Activated CD4-positive, alpha-beta T cell treated with anti-CD3 and anti-CD28 coated beads, Interleukin-10, Interleukin-2, amounts not matched to agents 100 ng/mL and 50 ng/mL, durations not matched to agents 16 hours and 8 hours (primary cell): Measurements from ENCODE around the gene HMX1.

Source experiments
- DNase-seq: peaks from one replicate; pipeline ENCODE4 v3.0.0-alpha.2; 2020

HMX1 gene

DNA sequence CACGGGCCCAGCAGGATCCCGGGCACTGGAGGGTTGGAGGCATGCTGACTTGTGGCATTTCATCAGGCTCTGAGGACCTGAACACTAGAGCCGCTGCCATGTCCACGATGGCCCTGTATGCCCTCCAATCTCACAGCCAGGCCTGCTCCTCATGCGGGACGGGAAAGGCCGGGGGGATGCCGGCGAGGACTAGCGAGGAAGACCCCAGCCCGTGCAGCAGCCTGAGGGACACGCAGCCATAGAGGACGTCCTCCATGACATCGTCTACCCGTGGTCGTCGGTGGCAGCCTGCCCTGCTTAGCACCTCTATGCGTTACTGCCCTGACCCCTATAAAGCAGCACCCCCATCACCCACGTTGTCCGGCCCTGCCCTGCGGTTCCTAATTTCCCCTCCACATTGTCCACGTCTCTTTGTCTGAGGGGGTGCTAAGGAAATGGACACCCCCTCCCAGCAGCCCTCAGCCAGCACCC lies 32.6 kb downstream of the HMX1 start:
- no peak for DNase-seq

DNA sequence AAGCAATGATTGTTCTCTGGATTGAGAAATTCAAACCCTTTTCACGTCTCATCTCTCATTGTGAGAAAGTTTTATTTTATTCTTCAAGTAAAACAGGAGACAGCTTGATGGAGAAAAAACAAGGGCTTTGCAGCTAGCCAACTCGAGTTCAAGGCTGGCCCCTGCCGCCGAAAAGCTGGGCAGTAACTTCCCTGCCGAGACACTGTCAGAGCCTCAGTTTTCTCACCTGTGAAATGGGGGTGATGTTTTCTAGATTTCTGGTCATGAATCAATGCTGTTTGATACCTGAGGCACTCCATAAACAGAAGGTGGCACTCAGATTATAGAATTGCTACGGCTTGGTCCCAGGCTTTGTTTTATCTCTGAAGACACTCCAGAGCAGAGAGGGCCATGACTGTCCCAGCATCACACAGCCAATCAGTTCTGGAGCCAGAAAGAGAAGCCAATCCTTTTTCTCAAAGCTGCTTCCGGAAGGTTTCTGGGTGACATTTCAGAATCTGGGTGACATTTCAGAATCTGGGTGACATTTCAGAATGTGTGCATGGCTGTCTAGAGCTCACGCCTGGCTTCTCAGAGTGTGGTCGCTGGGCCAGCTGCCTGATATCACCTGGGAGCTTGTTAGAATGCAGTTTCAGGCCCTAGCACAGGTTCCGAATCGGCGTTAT lies 33.2 kb downstream of the HMX1 start:
- no peak for DNase-seq

DNA sequence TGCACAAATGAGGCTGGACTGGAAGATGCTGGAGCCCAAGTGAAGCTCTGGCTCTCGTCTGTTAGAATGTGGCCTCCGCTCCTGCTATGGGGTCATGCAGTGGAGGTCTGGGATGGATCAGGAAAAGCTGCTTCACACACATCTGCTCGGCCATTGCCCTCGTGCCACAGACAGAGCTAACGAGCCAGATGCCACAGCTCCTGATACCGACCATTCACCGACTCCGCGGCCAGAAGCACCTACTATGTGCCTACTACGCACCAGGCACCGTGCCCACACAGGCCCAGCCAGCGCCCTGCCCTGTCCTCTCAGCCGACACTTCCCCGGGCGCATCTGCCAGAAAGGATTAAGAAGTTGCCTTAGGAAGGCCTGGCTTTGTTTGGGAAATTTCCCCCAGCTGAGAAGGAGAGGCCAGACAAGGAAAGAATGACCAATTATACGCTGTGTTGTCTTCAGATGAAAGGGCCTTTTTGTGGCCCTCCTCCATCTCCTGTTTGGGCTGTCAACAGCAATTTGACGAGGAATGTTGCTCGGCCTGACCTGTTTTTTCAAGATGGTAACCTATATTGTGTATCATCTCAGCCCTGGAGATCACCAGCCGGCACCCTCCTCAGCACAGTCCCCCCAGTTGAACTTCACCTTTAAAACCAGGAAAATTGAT lies 34.3 kb downstream of the HMX1 start:
- no peak for DNase-seq

DNA sequence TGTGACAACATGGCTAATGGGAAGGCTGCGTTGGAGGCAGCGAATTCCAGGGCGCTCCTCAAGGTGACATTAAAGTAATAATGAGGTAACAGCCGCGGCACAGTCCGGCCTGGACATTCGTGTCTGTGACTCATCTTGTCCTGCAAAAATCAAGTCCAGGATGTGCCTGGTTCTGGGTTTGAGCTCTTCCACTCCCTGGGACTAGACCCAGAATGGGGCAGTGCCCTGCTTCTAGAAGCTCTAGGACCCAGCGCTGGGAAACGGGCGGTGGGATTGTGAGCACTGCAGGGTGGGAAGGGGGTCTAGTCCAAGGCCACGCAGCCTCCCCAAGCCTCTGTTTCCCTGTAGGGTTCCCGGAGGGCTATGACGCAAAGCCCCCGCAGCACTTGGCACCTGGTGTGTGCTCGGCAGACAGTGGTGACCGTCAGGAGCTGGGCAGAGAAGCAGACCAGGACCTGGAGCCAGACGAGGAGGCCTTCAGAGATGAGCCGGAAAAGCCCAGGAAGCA lies 34.9 kb downstream of the HMX1 start:
- DNase-seq, result no peak

DNA sequence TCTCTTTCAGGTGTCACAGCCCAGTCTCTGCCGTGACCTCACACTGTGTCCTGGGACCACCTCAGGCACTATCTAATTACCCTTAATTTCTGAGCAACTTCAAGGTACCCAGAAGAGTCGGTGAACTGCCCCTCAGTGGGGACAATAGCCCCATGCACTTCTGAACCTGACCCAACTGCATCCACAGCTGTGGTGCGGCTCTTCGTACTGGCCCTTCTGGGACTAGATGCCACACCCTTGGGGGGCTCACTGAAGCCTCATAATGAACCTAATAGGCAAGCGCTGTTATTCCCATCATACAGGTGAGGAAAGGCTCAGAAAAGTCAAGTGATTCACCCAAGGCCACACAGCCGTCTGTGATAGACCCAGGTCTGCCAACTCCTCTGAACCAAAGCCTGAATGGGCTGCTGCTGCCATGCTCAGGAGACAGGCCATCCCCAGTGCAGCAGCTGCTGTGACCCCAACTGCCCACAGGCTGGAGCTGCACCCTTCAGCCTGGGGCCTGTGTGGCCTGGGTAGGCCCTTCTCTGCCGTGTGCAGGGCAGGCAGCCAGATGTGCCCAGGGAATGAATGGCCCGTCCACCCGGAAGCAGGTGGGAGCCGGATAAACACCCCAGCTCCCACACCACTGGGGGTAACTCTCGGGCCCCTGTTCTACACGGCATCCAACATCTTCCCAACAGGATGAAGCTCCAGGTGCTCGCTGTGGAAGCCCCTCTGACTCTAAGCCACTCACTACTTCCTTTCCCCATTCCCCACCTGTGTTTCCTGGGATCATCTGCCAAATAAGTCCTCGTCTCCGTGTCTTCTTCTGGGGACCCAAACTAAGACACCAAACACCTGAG lies 35.9 kb downstream of the HMX1 start:
- no peak for DNase-seq

DNA sequence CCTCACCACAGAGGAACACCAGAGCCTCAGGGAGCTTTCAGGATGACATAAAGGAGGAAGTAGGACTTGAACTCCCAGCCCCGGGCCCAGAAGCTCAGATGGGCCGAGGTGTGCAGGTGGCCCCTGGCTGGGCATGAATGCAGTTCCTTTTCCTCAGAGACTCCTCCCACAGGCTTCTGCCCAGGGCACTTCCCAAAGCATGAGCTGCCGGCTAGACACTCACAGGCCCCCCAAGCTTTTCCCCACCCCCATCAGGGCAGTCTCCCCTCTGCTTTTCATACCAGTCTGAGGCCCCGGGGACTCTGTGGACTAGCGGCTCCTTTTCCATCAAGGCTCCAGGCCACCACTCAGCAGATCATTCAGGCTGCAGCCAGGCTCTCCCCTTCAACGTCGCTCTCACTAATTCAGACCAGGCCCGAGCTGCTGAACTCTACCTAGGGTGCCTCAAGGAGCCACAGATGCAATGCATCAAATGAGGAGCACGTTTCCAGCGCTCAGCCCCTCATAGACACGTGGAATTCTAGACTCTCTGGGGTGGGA lies 36.9 kb downstream of the HMX1 start:
- DNase-seq, result no peak

DNA sequence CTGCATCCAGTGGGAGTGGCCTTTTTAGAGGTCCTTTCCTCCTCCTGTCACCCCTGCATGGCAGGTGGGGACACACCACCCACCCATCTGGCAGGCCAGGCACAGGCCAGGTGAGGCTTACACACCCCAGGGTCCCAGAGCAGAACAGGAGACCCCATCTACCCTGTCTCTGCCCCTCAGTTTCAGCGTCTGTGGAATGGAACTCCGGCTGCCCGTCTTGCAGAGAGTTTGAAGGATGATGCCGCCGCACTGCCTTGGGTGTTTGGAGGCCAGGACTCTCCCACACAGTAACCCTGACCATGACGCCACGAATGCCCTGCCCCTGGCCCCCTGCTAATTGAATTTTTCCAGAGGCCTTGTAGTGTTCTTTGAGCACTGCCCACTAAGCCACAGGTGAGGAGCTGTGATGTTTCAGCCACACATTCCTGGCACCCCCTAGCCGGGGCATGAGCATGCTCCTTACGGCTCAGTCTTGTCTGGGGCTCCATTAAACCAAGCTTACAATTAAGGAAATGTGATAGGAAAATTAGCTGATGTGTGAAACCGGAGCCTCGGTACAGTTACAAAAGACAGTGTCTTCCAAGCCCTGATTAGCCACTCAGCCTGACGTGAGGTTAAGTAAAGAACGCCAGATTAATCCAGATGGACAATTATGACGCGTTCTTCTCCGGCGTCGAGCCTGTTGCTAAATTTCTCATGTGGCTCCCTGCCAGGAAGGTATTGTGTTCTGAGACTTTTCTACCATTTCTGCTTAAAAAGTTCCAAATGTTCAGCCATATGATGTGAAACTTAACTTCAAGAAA lies 39.3 kb downstream of the HMX1 start:
- DNase-seq, result no peak

DNA sequence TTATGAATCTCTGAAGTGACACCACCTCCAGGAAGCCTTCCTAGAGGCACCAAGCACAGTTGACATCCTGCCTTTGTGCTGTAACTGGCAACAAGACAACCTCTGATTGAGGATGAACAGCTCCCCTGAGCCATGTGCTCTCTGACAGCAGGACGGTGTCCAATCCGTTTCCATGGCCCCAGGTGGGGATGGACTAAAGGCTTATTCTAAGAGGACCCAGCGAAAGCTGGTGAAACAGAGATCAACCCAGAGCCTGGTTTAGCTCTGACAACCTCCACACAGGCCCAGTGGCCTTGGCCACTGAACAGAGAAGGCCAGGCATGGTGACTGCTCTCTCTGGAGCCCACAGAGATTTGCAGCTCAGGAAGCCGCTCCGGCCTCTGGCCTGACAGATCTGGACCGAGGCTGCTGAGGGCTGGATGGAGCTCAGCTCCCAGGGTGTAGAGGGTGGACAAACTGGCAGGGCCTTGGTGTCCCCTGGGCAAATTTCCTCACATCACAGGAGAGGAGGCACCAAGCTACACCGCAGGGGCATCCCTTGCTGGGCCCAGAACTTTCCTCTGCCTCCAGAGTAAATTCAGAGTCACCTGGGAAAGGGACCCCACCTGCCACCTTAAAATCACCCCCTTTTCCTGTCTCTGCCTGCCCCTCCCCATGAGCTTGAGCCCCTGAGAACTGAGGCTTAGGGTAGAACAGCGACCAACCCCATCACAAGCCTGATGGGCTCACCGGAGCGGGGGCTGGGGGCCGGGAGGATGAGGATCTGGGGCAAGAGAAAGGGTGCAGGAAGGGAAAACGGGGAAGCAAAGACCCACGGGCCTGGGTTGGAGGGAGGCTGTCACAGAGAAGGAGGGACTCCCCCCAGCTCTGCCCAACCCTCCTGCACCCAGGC lies 40.2 kb downstream of the HMX1 start:
- no peak for DNase-seq

DNA sequence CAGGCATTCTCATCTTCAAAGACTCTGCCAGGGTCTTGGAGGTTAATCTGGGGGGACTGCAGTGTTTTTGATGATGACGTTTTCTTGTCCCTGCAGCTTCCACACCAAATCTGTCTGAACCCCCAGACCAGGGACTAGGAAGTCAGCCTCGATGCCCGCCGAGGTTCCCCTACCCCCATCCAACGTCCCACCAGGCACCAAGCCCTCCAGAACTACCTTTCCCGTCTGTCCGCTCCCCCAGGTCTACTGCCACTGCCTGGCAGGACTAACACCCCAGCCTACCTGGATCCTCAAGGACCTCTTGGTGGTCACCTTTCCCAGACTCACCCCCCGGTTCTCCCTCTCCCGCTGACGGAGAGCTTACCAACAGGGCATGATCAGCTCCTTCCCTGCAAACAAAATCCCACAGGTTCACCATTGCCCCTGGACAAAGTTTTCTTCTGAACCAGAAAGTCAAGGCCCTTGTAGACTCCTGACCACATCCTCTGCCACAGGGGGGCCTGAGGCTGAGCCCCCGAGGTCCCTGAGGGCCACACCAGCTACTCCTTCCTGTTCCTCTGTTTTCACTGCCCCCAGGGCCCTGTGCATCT lies 40.9 kb downstream of the HMX1 start:
- no peak for DNase-seq

DNA sequence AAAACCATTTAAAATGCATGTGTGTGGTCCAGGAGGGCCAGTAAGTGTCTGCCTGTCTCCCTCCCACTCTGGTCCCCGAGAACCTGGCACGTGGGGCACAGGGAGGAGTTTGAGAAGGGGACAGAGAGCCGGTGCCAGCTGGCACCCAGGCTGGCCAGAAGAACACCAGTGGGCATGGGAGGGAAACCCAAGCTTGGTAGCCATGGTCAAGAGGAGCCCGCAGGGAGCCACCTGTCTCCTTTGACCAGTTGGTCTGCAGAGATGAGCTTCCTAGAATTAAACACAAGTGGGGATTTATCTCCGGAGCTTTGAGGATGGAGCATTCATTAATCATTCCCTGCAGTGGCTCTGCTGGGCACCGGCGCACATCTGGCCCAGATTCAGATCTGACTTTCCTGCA lies 41.6 kb downstream of the HMX1 start:
- no peak for DNase-seq

DNA sequence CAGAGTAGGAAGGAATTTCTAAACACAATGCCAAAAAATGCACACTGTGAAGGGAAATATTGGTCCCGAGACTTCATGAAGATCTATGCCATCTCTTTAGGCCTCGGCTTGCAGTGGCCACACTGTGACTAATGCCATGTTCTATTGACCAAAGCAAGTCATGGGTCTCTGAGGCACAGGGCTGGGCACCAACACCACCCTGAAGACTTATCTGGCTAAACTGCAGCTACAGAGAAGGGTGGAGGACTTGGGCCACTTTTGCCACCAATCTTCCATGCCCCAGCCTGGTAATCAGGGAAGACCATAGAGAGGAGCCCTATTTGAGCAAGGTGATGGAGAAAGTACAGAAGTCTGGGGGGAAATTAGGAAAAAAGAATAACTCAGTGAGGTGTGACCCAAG lies 42.1 kb downstream of the HMX1 start:
- DNase-seq, result no peak

DNA sequence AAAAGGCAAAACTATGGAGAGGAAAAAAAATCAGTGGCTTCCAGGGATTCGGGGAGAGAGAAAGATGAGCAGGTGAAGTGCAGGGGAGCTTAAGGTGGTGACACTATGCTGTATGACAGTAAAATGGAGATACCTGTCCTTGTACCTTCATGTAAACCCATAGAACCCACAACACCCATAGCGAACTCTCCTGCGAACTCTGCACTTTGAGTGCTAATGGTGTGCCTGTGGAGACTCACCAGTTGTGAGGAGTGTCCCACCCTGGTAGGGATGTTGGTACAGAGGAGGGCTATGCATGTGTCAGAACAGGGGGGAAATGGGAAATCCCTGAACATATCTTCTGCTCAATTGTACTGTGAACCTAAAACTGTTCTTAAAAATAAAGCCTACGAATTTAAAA lies 42.8 kb downstream of the HMX1 start:
- DNase-seq, result no peak

DNA sequence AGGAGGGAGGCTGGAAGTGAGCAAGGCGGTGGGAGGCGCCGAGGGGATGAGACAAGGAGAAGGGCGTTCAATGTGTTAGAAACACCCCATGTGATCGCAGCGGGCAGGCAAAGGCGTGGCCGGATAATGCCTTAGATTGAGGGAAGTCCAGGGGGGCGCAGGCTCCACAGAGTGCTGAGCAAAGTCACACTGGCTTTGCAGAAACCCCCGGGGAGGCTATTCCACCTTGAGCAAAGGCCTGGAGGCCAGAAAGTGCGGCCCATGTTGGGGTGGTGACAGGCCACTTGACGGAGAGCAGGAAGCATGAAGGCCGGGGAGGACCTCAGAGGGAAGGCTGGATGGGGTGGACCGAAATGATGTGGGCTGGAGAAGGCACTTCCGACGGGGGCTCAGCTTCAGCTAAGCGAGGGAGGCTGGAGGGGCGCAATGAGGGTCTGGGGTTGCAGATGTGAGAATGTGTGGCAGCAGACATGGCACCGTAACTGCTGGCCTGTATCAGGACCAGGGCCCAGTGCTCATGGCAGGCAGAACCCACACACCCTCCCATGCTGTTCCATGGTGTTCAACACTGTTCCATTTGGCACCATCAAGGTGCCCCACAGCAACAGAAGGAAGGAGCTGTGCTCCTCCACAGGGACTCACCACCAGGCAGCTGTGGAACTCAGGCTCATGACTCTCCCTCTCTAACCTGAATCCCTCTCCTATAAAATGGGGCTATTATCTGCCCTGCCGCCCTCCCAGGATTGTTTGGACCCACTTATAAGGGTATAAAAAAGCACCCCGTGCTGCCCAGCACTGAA lies 50.3 kb downstream of the HMX1 start:
- DNase-seq, result no peak

DNA sequence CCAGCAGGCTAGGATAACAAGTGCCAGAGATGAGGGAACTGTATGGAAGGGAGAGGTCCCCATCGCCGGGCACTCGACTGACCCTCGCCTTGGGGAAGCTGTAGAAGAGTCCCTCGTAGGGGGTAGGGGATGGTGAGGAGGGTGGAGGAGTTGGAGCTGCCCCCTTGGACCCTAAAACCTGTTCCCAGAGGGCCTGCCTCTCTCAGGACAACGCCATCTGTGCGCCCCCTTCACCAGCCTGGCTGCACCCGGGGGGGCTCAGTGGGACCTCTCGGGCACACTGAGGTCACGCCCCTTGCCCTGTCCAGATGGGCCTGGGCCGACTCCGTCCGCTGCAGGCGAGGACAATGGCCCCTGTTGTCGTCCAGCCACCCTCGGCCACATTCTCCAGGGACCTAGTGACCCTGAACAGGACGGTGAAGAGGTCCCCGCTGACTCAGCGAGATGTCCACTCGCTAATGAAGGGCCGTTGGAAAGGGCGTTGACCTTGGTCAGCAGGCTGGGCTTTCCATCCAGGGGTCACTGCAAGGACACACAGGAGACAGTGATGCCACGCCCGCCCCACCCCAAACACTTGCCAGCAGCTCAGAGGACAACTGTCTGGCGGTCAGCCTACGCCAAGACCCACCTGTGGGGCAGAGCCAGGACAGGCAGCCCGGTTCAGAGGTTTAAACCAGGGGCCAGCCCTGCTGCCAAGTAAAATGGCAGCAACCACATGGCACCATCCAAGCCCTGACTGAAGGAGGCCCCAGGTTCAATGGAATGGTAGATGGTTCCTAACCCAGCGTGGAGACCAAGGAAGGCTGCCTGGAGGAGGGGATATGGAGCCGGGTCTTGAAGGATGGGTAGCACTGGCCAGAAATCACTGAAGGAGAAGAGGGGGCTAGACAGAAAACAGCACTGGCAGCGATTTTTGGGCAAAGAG lies 51.2 kb downstream of the HMX1 start:
- DNase-seq, result no peak

DNA sequence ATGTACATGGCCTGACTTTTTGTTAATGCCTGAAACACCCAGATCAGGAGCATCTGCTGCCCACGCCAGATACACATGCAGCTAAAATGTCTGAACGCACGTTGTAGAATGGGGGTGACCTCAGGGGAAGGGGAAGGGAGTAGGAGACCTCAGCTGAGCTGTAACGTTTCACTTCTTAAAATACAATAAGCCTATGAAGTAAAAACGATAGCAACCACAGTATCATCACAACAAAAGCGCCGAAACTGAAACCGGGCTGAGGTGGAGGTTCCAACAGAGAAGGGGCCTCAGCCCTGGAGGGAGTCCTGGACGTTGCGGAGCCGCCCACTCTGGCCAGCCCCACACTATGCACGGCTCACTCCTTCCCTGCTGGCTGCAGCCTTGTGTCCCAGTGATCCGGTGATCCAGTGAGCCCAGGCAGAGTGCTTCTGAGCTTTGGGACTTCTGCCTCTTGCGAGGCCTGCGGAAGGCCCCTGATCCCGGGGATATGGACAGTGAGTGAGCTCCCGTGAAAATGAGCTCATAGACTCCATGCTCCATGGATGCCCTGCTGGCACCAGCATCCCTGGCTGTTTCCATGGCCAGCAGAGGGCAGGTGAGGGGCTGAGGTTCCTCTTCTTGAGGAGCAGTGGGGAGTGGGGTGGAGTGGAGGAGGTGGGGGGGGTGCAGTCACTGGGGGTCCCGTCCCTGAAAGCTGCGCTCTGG lies 52.0 kb downstream of the HMX1 start:
- no peak for DNase-seq

DNA sequence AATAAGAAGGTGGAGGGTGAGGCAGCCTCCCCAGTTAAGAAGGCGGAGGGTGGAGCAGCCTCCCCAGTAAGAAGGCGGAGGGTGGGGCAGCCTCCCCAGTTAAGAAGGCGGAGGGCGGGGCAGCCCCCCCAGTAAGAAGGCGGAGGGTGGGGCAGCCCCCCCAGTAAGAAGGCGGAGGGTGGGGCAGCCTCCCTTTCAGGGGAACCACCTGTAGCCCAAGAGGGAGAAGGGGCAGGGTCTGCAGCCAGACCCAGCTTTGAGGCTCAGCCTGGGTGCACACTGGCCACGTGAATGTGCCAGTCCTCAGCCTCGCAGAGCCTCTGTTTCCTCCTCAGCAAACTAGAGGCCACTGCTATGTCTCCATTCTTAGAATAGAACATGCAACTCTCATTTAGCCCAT lies 52.6 kb downstream of the HMX1 start:
- no peak for DNase-seq

DNA sequence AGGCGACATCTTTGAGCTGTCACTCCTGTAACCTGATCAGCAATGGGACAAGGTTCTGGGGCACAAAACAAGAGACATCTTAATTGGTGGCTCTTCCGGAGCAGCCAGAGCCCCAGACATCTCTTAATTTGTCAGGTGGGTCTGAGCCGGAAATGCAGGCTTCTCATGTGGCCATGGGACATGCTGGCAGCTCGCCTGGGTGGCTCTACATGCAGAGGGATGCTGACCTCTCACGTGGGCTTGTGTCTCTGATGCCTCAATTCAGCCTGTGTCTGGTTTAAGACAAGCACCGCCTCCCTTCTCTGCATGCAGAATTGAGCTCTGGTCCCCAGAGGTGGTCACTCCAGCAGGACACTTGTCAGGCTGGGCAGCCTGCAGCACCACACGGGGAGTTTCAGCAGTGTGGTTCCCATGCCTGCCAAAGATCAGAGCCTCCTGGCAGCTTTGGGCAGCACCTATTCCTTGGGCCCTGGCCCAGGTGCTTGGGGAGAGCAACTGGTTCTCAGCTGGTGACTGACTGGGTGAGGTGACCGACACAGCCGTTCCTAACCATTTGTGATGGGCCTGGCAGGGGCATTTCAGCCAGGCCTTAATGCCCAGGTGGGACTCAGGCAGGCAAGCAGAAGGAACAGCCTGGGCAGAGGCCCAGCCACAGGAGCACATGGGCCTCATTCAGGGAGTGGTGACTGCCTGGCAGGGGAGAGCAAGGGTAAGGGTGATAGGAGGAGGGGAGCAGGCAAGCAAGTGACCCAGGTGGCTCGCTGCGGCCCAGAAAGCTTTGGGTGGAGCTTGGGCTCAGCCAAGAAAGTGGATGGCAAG lies 53.4 kb downstream of the HMX1 start:
- no peak for DNase-seq

DNA sequence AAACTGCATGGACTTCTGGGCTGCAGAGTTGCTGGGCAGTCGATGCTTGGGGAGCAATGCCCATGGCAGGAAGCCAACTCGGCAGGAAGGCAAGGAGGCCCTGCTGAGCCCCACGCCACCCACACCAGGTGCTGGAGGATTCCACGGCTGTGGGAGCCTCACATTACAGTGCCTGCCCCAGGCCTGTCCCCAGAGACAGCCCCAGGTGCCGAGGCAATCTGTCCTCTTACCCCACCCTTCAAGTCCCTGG lies 53.9 kb downstream of the HMX1 start:
- no peak for DNase-seq
